Astrocyte of the cerebellum (primary cell): ENCODE data around the gene LAMA2.

ENCODE experiments used
- DNase-seq: peaks from one replicate; pipeline ENCODE4 v3.0.0-alpha.2; 2011; ENCODE audit warnings: low read depth
- H3K4me3 ChIP-seq: 2 replicates; pipeline ENCODE4 v1.5.1; 2011; ENCODE audit warnings: mild to moderate bottlenecking, low read depth, low read length, moderate library complexity
- CTCF ChIP-seq: IDR thresholded peaks from 2 replicates; pipeline ENCODE4 v1.5.1; 2012; ENCODE audit warnings: low read length, low read depth, moderate library complexity, mild to moderate bottlenecking; ENCODE audit errors: missing control alignments
- in situ Hi-C: cut with HindIII; loops from 2 replicates; pipeline ENCODE4 v1.10.0; 2017; ENCODE audit warnings: low sequenced_read_pairs

Gene LAMA2

GRCh38 chr6:129292836-129293235 lies 409.9 kb downstream of the LAMA2 start:
- H3K4me3 ChIP-seq: no peak overlapping the region
- in situ Hi-C loops: no loop called here
- DNase-seq: no peak
- TF ChIP-seq CTCF: no peak

GRCh38 chr6:129297592-129297991 lies 414.7 kb downstream of the LAMA2 start:
- no peak for DNase-seq
- no peak for TF ChIP-seq CTCF
- no peak overlapping the region for H3K4me3 ChIP-seq
- in situ Hi-C loops: no loop called here

- TF ChIP-seq CTCF: no peak
- in situ Hi-C loops: no loop called here
- DNase-seq: no peak
- H3K4me3 ChIP-seq: no peak overlapping the region
These were observed 419.7 kb downstream of the LAMA2 start for GRCh38 chr6:129302671-129303070.

- in situ Hi-C loops: no loop called here
- TF ChIP-seq CTCF: no peak
- no peak for DNase-seq
These were observed 423.9 kb downstream of the LAMA2 start for GRCh38 chr6:129306826-129307225.

GRCh38 chr6:129307845-129308244 lies 424.9 kb downstream of the LAMA2 start:
- in situ Hi-C loops: no loop called here
- TF ChIP-seq CTCF: no peak
- H3K4me3 ChIP-seq: no peak overlapping the region
- no peak for DNase-seq

More at GRCh38 chr6:129306826-129307225, 423.9 kb downstream of the LAMA2 start:
- no peak overlapping the region for H3K4me3 ChIP-seq

GRCh38 chr6:129309154-129309553 lies 426.2 kb downstream of the LAMA2 start:
- no peak overlapping the region for H3K4me3 ChIP-seq
- TF ChIP-seq CTCF: no peak
- no peak for DNase-seq
- in situ Hi-C loops: no loop called here

- in situ Hi-C loops: no loop called here
These were observed 429.9 kb downstream of the LAMA2 start for GRCh38 chr6:129312880-129313279.

More at GRCh38 chr6:129312880-129313279, 429.9 kb downstream of the LAMA2 start:
- peak; percentile 50 for DNase-seq
- TF ChIP-seq CTCF: no peak
- no peak overlapping the region for H3K4me3 ChIP-seq
